Stimulated activated naive CD4-positive, alpha-beta T cell treated with Interleukin-2 at 50 U/mL for 16 hours (primary cell): ENCODE measurements around the gene LRRC8B.

Experiments
- DNase-seq: peaks from one replicate; lab custom pipeline; 2025; lab: John Stamatoyannopoulos, UW

Gene LRRC8B

DNA sequence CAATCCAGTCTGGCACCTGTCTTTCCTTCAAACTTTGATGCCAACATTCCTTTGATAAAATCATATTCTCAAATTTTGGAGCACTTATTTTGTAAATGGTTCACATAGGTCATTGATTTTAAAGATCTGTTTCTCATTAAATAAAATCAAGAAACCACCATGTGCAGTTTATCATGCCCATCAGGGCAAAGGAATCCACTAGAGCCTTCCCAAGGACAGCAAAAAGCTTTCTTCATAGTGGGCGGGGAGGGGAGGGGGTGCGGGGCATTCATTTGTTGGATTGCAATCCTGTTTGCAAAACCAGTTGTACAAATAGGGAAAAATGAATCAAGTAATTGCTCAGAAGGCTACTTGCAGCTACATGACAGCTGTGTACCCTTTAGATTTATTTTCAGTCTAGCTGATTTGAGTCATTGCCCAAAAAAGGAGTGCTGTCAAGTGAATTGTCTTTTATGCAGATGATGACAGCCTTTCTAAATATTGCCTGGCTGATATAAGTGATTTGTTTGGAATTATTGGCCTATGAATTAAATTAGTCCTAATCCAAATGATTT lies 23.0 kb downstream of the LRRC8B start:
- DNase-seq: peak; percentile 28

- no peak for DNase-seq
These were observed 23.7 kb downstream of the LRRC8B start for GRCh38 chr1:89548122-89548857.

DNA sequence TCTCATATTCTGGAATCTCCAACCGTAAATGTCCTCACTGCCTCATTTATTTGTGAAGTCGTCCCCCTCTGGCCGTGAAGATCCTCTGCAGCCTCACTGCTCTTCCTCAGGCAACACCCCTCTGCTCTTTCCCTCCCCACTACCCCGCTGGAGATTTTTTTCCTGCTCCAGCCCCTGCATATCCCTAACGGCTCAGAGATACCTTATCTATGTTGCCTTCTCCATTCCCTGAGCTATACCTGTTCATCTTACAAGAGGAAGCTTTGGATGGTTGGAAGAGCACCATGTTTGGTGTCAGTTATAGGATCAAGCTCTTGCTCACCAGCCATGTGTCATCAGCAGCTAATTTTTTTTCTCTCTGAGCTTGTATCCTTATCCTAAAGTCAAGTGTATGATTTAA lies 26.4 kb downstream of the LRRC8B start:
- no peak for DNase-seq

GRCh38 chr1:89552471-89553081 lies 27.9 kb downstream of the LRRC8B start:
- DNase-seq: no peak

DNA sequence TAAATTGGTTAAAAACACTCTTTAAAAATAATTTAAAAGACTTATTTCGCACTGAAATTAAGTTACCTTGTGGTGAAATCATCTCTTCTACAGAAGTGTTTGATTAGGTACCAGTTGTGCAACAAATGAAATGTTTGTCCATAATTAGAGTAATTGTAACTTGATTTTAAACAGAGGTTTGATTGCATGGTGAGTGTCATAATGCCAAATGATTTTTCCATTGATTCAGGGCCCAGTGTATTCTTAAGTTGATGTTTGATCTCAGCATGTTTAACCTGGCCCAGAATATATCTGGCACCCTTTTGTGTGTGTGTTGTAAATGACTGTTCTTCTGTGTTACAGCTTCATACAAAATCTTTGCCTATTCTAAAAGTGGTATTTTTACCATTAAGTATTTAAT lies 28.5 kb downstream of the LRRC8B start:
- no peak for DNase-seq

DNA sequence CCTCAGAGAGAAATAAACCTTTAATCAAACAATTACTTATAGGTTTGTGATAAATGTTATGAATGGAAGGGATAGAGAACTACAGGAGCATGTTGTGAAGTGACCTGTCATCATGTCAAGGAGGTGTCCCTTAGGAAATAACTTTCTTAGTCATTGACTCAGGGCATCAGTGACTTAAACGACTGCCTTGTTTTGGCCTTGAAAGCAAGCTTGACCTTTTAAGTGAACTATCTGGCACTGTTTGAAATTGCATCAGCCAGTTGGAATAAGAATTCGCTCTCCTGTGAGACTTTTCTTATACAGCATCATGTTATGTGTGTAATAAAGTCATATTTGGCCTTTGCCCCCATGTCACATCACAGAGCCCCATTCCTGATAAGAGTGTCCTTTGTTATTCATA lies 30.9 kb downstream of the LRRC8B start:
- no peak for DNase-seq

- no peak for DNase-seq
These were observed 32.3 kb downstream of the LRRC8B start for GRCh38 chr1:89556726-89557444.

DNA sequence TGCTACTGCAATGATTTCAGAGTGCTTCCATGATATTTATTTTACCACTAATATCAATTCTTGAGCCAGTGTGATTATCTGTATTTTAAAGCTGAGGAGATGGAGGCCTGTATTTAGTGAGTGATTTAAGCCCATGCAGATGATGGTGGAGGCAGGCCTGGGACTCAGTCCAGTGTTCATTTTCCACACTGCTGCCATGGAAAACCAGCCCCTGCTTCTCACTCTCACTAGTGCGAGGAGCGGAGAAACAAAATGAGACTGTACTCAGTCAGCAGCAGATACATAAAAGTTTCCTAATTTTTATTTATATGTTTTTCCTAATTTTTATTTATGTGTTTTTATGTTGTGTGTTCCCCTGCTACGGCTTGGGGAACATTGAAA lies 32.8 kb downstream of the LRRC8B start:
- DNase-seq: no peak

DNA sequence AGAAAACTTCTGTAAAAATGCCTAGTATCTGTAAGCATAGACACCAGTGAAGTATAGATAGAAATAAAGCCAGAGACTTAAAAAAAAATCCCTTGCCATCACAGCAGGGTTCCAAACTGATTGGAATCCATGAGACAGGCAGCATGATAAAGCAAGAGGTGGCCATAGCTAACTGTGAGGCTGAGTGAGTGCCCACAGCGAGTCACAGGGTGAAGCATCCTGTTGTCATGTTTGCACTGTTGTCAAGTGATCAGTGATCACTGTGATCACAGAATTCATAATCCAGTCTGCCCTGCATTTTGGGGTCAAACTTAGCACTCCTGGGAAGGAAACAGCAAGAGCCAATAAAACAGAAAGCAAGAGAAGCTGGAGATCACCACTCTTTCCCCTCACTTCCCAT lies 33.3 kb downstream of the LRRC8B start:
- DNase-seq: peak; percentile 3

DNA sequence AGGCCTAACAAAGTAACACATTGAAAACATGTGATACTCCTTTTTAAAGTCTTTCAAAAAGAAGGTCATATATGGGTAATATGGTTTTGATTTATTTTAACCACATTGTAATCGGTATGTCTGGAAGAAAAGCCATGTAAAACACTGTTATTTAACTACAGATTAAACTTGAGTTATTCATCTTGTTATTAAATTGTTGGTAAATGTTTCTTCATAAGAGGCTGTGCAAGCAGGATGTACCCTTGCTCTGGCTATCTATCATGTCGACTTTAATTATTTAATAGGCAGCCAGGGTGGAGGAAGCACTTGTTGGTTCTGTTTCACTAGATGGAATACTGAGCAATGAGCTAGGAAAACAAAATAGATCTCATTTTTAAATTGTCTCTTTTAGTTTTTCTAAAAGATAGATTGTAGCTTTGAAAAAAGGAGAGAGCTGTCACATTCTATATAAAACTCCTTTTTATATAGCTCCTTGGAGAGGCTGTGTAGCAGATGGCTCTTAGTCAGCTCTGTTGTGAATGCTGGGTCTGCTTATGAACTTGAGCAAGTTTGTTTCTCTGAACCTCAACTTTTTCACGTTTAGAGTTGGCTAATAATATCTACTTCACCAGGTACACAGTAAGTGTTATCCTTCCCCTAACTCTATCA lies 39.5 kb downstream of the LRRC8B start:
- no peak for DNase-seq

DNA sequence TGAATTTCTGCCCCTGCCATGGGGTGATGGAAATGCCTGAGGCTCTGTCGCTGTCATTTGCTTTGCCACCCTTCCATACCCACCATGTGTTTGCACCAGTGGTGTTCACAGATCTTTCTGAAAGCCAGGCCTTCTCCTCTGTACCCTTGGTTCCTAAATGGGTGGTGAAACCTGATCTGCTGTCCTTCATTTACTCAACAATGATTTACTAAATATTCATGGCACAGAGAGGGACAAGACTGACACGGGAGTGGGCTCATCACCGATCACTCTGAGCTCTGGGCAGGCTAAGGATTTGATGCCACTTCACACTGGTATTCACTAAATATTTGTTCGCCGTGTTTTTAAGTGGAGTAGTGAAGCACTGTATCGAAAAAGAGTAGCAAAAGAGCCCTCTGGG lies 40.9 kb downstream of the LRRC8B start:
- no peak for DNase-seq

DNA sequence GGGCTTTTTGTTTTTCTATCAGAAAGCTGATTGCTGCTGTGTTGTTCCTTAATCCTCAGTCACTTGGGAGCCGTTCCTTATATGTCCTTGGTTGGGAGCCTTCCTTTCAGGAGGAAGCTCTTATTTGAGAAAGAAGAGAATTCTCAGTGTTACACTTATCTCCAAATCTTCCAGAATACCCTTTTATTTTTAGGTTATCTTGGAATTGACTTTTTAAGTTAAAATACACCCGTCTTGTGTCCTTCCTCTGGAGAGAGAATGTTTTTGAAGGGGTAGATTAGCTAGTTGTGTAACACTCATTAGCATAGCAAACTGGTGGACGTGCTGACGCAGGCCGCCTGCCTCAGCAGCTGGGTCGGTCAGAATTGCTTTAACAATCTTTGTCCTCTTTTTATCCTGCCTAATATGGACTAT lies 42.1 kb downstream of the LRRC8B start:
- DNase-seq: no peak

DNA sequence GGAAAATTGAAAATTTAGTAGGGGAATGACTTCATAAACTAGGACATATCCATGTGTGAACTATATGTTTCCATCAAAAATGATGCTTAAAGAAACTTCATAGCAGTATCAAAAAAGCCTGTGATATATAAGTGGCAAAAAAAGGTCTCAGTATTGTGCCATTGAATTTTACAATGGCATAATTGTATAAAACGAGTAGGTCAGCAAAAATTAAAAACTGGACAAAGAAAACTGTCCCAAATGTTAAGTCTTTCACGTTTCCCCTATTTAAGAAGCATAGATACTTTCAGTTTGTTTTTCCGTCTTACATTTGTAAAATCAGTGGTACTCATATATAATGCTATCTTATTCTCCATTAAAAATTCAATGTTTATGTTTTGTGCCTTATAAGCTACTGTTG lies 43.2 kb downstream of the LRRC8B start:
- no peak for DNase-seq

DNA sequence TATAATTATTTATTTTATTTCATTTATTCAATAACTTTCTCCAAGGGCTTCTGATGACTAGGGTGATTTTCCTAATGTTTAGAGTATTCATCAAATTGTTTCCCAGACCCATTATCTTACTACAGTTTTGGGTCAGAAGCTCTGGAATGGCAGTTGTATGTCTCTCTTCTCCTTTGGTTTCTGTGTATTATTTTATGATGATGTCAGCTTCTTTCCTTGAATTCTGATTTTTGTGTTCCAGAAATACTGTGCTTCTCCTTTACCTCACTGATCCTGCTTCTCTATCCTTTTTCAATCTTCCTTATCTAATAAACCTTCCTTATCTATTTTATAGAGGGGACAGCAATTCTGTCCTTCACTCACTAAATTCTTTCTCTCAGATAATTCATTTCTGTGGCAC lies 48.8 kb downstream of the LRRC8B start:
- no peak for DNase-seq

- DNase-seq: no peak
These were observed 50.0 kb downstream of the LRRC8B start for GRCh38 chr1:89574621-89575020.

DNA sequence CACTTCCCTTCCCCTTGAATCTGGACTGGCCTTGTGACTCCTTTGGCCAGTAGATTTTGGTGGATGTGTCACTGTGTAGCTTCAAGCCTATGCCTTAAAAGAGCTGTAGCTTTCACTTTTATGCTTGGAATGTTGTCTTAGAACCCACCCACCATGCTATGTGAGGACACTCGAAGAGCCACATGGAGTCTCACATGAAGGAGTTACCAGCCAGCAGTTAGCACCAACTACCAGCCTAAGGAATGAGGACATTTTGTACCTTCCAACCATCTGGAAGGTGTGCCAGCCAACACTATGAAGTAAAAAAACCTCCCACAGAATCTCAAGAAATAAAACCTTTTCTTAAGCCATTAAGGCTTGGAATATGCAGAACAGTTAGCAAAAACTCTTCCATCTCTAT lies 50.6 kb downstream of the LRRC8B start:
- DNase-seq: no peak

DNA sequence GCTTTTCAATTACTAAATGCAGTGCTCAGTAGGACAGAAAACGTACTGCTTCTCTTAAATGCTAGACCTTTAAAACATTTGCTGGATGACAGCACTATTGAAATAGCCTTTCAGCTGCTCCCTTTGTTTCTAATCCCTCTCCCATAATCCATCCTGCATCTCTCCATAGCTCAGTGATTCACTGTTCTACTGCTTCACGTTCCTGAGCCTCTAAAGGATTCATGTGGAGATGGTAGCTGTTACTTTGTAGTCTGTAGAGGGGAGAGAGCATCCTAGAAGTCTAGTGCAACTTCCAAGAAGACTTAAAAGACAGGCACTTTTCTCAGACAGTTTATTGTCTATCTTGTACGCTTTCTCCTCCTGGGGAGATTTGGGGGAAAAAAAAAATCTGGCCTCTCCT lies 51.4 kb downstream of the LRRC8B start:
- no peak for DNase-seq

- DNase-seq: no peak
These were observed 53.5 kb downstream of the LRRC8B start for GRCh38 chr1:89578151-89578550.

GRCh38 chr1:89578946-89579684 lies 54.5 kb downstream of the LRRC8B start:
- DNase-seq: no peak

DNA sequence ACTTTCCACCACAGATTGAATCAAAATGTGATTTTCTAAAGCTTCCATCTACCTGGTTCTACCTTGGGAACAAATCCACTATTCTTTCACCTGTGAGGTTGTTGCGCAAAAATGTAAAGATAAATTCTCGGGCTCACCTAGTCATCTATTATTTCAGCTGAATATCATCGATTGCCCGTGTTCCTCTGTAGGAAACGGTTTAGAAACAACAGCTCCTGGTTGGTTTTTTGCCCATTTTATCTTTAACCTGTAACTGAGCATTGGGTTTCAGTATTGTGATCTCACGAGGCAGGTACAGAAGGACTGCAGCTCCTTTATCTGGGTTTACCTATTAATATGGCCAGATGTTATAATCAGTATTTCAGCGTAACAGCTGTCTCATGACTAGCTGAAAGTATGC lies 55.4 kb downstream of the LRRC8B start:
- no peak for DNase-seq

DNA sequence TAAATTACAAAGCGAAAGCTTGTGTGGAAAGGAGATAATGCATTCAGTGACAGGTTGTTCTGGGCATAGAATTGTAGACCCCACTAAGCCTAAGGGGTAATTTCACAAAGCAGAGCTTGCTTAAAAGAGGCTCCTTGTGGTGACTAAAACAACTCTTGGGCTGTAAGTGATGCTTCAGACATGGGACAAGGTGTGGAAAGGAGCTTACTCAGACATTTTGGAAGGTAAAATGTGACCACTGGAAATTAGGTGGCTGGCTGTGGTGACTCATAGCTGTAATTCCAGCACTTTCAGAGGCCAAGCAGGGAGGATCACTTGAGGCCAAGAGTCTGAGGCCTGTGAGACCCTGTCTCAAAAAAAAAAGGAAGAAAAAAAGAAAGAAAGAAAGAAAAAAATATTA lies 57.2 kb downstream of the LRRC8B start:
- no peak for DNase-seq

- DNase-seq: no peak
These were observed 57.9 kb downstream of the LRRC8B start for GRCh38 chr1:89582571-89582970.
